CD4-positive, alpha-beta T cell (primary cell): ENCODE results near the gene ADGRG3. TPM values are rescaled to one million over a fixed set of nuclear protein-coding genes. Genes with fewer than 3 reads are reported as not detected.
A peak's percentile ranks its signal among the peaks of the same experiment; 100 is the strongest.

Source experiments
- ATAC-seq: fragments of 200-7000 bp; cut with Tn5 transposase; one replicate; pipeline ENCODE4 v1.10.0; 2022; ENCODE audit warnings: mild to moderate bottlenecking; ENCODE audit not compliant: poor library complexity
- CTCF ChIA-PET: fragments of 350-600 bp; sonication (Branson Sonifier 250); formaldehyde crosslinking; loops from one replicate; lab custom pipeline; 2021; ENCODE audit warnings: antibody characterized with exemption, inconsistent platforms; lab: Charles Lee
- POLR2A ChIA-PET: fragments of 350-600 bp; sonication (Branson Sonifier 250); formaldehyde crosslinking; loops from one replicate; lab custom pipeline; 2021; ENCODE audit warnings: antibody characterized with exemption, inconsistent platforms; lab: Charles Lee
- DNase-seq, 14 experiments: peaks; one replicate each; pipeline ENCODE4 v3.0.0-alpha.2; 2013 to 2020; ENCODE audit warnings: mixed read lengths in 2 of 14
- H3K27ac ChIP-seq, 2 donors: one replicate each; pipeline versions ENCODE4 v1.5.1 to v1.7.0; 2013; ENCODE audit warnings: low read length in 2 of 2, low read depth in 1 of 2, mild to moderate bottlenecking in 1 of 2
- H3K27me3 ChIP-seq, 2 experiments: 1 replicate in 1 of 2; 2 replicates in 1 of 2; pipeline versions ENCODE4 v1.6.1 to v1.7.0; 2013; ENCODE audit warnings: low read length in 2 of 2, control low read depth in 1 of 2, mild to moderate bottlenecking in 1 of 2, moderate library complexity in 1 of 2; ENCODE audit not compliant: insufficient read depth in 2 of 2, control insufficient read depth in 1 of 2
- H3K36me3 ChIP-seq: one replicate; pipeline ENCODE4 v1.6.1; 2013; ENCODE audit warnings: low read length, control low read depth; ENCODE audit not compliant: insufficient read depth
- H3K4me1 ChIP-seq: one replicate; pipeline ENCODE4 v1.6.1; 2013; ENCODE audit warnings: low read length, control low read depth; ENCODE audit not compliant: insufficient read depth
- H3K4me3 ChIP-seq: one replicate; pipeline ENCODE4 v1.5.1; 2013; ENCODE audit warnings: mild to moderate bottlenecking, low read length, moderate library complexity
- H3K9me3 ChIP-seq, 2 experiments: 1 replicate in 1 of 2; 2 replicates in 1 of 2; pipeline versions ENCODE4 v1.6.1 to v1.7.0; 2013; ENCODE audit warnings: low read length in 2 of 2, mild to moderate bottlenecking in 2 of 2, control low read depth in 1 of 2, moderate library complexity in 1 of 2; ENCODE audit not compliant: control insufficient read depth in 1 of 2, insufficient read depth in 1 of 2
- H3K27ac Mint-ChIP-seq: one replicate; pipeline ENCODE4 v1.8.0; 2020; ENCODE audit warnings: mixed read lengths
- H3K27me3 Mint-ChIP-seq: one replicate; pipeline ENCODE4 v1.8.0; 2021; ENCODE audit warnings: mixed read lengths
- H3K36me3 Mint-ChIP-seq: one replicate; pipeline ENCODE4 v1.8.0; 2021; ENCODE audit warnings: low read depth, mixed read lengths
- H3K4me1 Mint-ChIP-seq: one replicate; pipeline ENCODE4 v1.8.0; 2021; ENCODE audit warnings: low read depth, mixed read lengths
- H3K4me3 Mint-ChIP-seq: one replicate; pipeline ENCODE4 v1.8.0; 2020; ENCODE audit warnings: mild to moderate bottlenecking, mixed read lengths
- H3K9me3 Mint-ChIP-seq: one replicate; pipeline ENCODE4 v1.8.0; 2020; ENCODE audit warnings: mixed read lengths
- intact Hi-C, 2 experiments: fragments of 100-400 bp; cut with DNase I in 1 of 2; cut with micrococcal nuclease in 1 of 2; formaldehyde crosslinking; loops; one replicate each; pipeline versions ENCODE4 v1.15.1 to v1.9.0; 2023 to 2025; cut with DNase I, micrococcal nuclease
- total RNA-seq, 174 experiments: library from RNA in 2 of 174; stranded (reverse) in 2 of 174; gene quantifications; one replicate each; pipeline ENCODE4 v1.2.3 and lab custom pipeline; 2021 to 2026
- TF ChIP-seq, protein P1 (sequence below): fragments of 200-600 bp; IDR thresholded peaks from one replicate; pipeline ENCODE4 v1.8.0; 2022; ENCODE audit warnings: antibody characterized with exemption, mild to moderate bottlenecking

Gene ADGRG3
- total RNA-seq, 2 experiments from 2014 or later, result 0.28 TPM; not detected in 1

GRCh38 chr16:57651344-57652333 is 16.5 kb upstream of the ADGRG3 start:
- H3K4me3 Mint-ChIP-seq, result no peak overlapping the region
- H3K27ac Mint-ChIP-seq, result no peak overlapping the region
- peaks cover 27% of the 10 kb centered on the region for H3K4me1 Mint-ChIP-seq
- no peak overlapping the region for H3K4me3 ChIP-seq
- H3K36me3 ChIP-seq, result no peaks in the 10 kb centered on the region
- H3K4me1 ChIP-seq, result peaks cover 55% of the 10 kb centered on the region
- H3K9me3 Mint-ChIP-seq, result no peaks in the 10 kb centered on the region
- DNase-seq (peak in 4 of 14 experiments; percentile 17 to 66 (median 56)), ATAC-seq (peak; percentile 41)
- ChIA-PET CTCF (interaction anchor here (0.7 to 1.3 kb wide), 4 partner anchors 49 to 479 kb away, joined by 3 to 6 read pairs (median 4); no protein-coding TSS in a partner anchor), POLR2A (no interaction called here)
- peak overlapping the region in 1 of 2 donors; percentile 30 for H3K27ac ChIP-seq
- intact Hi-C loops, result no loop called here
- H3K27me3 Mint-ChIP-seq, result no peaks in the 10 kb centered on the region
- no peaks in the 10 kb centered on the region for H3K36me3 Mint-ChIP-seq
- TF ChIP-seq, protein P1, sequence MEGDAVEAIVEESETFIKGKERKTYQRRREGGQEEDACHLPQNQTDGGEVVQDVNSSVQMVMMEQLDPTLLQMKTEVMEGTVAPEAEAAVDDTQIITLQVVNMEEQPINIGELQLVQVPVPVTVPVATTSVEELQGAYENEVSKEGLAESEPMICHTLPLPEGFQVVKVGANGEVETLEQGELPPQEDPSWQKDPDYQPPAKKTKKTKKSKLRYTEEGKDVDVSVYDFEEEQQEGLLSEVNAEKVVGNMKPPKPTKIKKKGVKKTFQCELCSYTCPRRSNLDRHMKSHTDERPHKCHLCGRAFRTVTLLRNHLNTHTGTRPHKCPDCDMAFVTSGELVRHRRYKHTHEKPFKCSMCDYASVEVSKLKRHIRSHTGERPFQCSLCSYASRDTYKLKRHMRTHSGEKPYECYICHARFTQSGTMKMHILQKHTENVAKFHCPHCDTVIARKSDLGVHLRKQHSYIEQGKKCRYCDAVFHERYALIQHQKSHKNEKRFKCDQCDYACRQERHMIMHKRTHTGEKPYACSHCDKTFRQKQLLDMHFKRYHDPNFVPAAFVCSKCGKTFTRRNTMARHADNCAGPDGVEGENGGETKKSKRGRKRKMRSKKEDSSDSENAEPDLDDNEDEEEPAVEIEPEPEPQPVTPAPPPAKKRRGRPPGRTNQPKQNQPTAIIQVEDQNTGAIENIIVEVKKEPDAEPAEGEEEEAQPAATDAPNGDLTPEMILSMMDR, result no peak
- H3K27me3 ChIP-seq, result no peaks in the 10 kb centered on the region
- no peaks in the 10 kb centered on the region for H3K9me3 ChIP-seq

DNA sequence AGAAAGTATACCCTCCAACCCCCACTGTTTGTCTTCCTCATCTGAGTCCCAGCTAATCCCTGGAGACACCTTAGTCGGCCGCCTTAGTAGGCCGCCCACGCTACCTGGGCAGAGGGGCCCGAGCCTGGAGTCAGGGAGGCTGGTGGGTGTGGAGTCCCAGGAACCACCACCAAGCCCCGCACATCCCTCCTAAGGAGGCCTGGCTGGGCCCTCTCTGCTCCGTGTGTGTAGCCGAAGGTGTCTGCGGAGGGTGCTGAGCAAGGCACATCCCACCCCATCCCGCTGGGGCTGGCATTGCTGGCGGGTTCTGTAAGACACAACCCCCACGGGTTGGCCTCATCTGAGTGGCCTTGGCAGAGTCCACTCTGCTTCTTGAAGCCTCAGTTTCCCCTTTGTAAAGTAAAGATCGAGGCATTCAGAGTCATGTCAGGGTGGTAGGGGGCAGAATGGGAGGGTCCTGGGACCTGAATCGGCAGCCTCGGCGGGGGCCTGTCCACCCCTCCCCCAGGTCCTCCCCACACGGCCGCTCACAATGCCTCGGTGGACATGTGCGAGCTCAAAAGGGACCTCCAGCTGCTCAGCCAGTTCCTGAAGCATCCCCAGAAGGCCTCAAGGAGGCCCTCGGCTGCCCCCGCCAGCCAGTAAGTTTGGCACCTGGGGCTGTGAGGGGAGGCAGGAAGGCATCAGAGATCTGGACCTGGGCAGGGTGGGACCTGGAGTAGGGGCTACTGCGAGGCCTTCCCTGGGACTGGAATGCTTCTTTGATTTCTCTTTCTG is 15.2 kb upstream of the ADGRG3 start:
- Mint-ChIP-seq H3K27ac (no peak overlapping the region), H3K27me3 (no peaks in the 10 kb centered on the region), H3K36me3 (no peaks in the 10 kb centered on the region), H3K4me3 (no peak overlapping the region), H3K4me1 (peaks cover 19% of the 10 kb centered on the region), H3K9me3 (no peaks in the 10 kb centered on the region)
- intact Hi-C loops, result no loop called here
- TF ChIP-seq, protein P1, result no peak
- DNase-seq (no peak), ATAC-seq (no peak)
- ChIA-PET POLR2A (no interaction called here), CTCF (no interaction called here)
- no peak overlapping the region for H3K4me3 ChIP-seq
- H3K9me3 ChIP-seq, result no peaks in the 10 kb centered on the region
- H3K27ac ChIP-seq, result no peak overlapping the region
- no peaks in the 10 kb centered on the region for H3K27me3 ChIP-seq
- H3K36me3 ChIP-seq, result no peaks in the 10 kb centered on the region
- peaks cover 50% of the 10 kb centered on the region for H3K4me1 ChIP-seq

DNA sequence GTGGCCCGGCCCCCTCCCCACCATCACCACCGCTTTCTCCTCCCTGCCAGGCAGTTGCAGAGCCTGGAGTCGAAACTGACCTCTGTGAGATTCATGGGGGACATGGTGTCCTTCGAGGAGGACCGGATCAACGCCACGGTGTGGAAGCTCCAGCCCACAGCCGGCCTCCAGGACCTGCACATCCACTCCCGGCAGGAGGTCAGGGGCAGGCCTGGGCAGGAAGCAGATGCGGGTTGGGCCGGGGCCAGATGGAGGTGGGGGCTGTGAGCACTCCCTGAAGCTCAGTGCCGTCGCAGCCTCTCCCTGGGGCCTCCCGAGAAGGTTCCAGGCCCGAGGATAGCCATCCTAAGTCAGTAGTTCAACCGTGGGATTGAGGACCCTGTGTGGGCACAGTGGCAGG is 14.2 kb upstream of the ADGRG3 start:
- Histone ChIP-seq H3K27me3 (no peaks in the 10 kb centered on the region), H3K4me3 (no peak overlapping the region), H3K9me3 (no peaks in the 10 kb centered on the region), H3K27ac (no peak overlapping the region), H3K36me3 (no peaks in the 10 kb centered on the region), H3K4me1 (peaks cover 39% of the 10 kb centered on the region)
- no peak overlapping the region for H3K27ac Mint-ChIP-seq
- H3K4me3 Mint-ChIP-seq, result no peak overlapping the region
- POLR2A ChIA-PET, result no interaction called here
- CTCF ChIA-PET, result no interaction called here
- TF ChIP-seq, protein P1, result no peak
- ATAC-seq (no peak), DNase-seq (no peak)
- no peaks in the 10 kb centered on the region for H3K36me3 Mint-ChIP-seq
- H3K9me3 Mint-ChIP-seq, result no peaks in the 10 kb centered on the region
- no peaks in the 10 kb centered on the region for H3K27me3 Mint-ChIP-seq
- peaks cover 10% of the 10 kb centered on the region for H3K4me1 Mint-ChIP-seq
- intact Hi-C loops, result no loop called here
